Measurements from ENCODE around the gene WDR86.

- TF ChIP-seq CTCF (IDR thresholded peaks at IDR 0.05) (no peak), POLR2A (IDR thresholded peaks at IDR 0.05) (no peak)
Measured at GRCh38 chr7:151431281-151431767, 21.5 kb upstream of the WDR86 start.
